BE2C (cell line): ENCODE measurements around the gene MTFR2. TPM values are rescaled to one million over a fixed set of nuclear protein-coding genes. Genes with fewer than 3 reads are reported as not detected.

Source experiments
- DNase-seq: peaks from one replicate; pipeline ENCODE4 v3.0.0-alpha.2; 2020
- H3K27me3 ChIP-seq: fragments of 250-450 bp; sonication (Bioruptor Pico); 2 replicates; pipeline ENCODE4 v1.5.1; 2020; ENCODE audit warnings: mild to moderate bottlenecking
- H3K36me3 ChIP-seq: fragments of 250-450 bp; sonication (Bioruptor Pico); 2 replicates; pipeline ENCODE4 v1.5.1; 2020; ENCODE audit warnings: mild to moderate bottlenecking
- H3K4me1 ChIP-seq: fragments of 250-450 bp; sonication (Bioruptor Pico); 2 replicates; pipeline ENCODE4 v1.5.1; 2020
- H3K4me3 ChIP-seq: 2 replicates; pipeline ENCODE4 v1.5.1; 2011; ENCODE audit warnings: low read depth, low read length
- H3K9me3 ChIP-seq: fragments of 250-450 bp; sonication (Bioruptor Pico); 2 replicates; pipeline ENCODE4 v1.5.1; 2020
- CTCF ChIP-seq: IDR thresholded peaks from 2 replicates; pipeline ENCODE4 v1.5.1; 2012; ENCODE audit warnings: mild to moderate bottlenecking, low read depth, low read length
- polyA plus RNA-seq: library from polyadenylated mRNA; unstranded; fragments of >200 nt; gene quantifications from one replicate; pipeline ENCODE4 v1.2.1, GENCODE V29; 2012; ENCODE audit warnings: low read depth, missing spikeins; ENCODE audit not compliant: insufficient read length, insufficient read depth

MTFR2 gene
- 2.3 TPM for polyA plus RNA-seq

- no peaks in the 10 kb centered on the region for H3K27me3 ChIP-seq
- H3K9me3 ChIP-seq: no peaks in the 10 kb centered on the region
- TF ChIP-seq CTCF: no peak
- DNase-seq: peak; percentile 96
- H3K36me3 ChIP-seq: no peaks in the 10 kb centered on the region
- H3K4me3 ChIP-seq: peak within 1 kb of the TSS; percentile 77
- H3K4me1 ChIP-seq: no peaks in the 10 kb centered on the region; the same call in 1 of the 2 replicates
Measured at GRCh38 chr6:136249811-136250685, at the start of gene MTFR2. Gene MTFR2 (minus strand): TSS chr6:136250311. CDS start chr6:136249099, 1,212 bp downstream.

- DNase-seq: no peak
- no peak for TF ChIP-seq CTCF
Measured at GRCh38 chr6:136294621-136295020, 44.5 kb upstream of the MTFR2 start.

GRCh38 chr6:136290410-136291010 is 40.4 kb upstream of the MTFR2 start:
- TF ChIP-seq CTCF: no peak
- Histone ChIP-seq H3K27me3 (no peaks in the 10 kb centered on the region), H3K9me3 (no peaks in the 10 kb centered on the region), H3K4me3 (peak overlapping the region; percentile 100), H3K36me3 (peaks cover 20% of the 10 kb centered on the region), H3K4me1 (no peaks in the 10 kb centered on the region; the same call in 1 of the 2 replicates)
- peak; percentile 75 for DNase-seq

More at GRCh38 chr6:136294621-136295020, 44.5 kb upstream of the MTFR2 start:
- H3K9me3 ChIP-seq: no peaks in the 10 kb centered on the region
- no peaks in the 10 kb centered on the region for H3K4me1 ChIP-seq
- no peaks in the 10 kb centered on the region for H3K27me3 ChIP-seq
- no peaks in the 10 kb centered on the region for H3K36me3 ChIP-seq
- H3K4me3 ChIP-seq: no peak overlapping the region

DNA sequence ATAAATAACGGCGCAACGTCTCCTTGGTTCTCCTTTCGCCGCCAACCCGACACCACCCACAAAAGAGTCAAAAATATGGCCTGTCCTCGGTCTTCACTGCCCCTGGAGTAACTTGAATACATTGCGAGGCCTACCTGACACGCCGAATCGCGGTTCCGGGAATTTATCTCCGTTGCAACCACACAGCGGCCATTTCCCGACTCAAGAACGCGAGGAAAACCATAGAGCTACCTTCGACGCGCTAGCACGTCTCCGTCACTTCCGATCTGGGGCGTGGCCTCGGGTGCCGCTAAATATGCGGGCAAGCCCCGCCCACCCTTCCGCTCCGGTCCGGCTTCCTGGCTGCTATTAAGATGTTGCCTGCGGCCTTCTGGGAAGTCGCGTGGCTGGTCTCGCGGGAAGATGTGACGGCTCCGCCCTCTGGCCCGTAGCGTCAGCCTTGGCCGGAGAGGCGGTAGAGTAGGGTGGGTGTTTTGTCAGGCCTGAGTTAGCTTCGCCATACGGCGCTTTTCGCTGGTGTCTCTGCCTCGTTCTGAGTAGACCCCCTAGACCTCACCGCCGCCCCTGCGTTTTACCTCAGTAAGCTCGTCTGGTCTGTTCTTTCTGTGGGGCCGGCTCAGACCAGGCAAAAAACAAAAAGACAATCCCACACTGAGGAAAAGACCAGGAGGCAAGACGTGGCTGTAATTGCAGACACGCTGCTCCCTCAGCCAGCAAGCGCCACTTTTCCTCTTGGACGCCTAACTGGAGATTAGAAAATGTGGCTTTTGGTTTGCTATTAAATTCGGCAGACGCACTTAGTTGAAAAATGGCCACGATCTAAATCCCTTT is 39.7 kb upstream of the MTFR2 start, which contains the start of gene BCLAF1:
TSS of gene BCLAF1 (minus strand) at position 268 of the 831 bp plus-strand sequence. CDS start 9,980 bp downstream, outside the sequence.
- no peak for TF ChIP-seq CTCF

DNA sequence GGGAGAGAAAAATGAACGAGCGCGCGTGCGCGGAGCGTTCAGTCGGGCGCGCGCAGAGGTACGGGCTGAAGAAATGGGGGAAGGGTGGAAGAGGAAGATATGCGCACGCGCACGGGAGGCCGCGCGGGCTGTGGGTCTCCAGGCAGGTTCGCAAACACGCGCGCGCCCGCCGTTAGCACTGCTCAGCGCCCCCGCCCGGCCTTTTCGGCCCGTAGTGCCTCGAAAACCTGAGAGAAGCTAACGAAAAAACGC is 39.1 kb upstream of the MTFR2 start:
- Histone ChIP-seq H3K4me1 (peaks cover 4% of the 10 kb centered on the region), H3K4me3 (peak overlapping the region; percentile 100)
- peak; percentile 94 for DNase-seq

More for the DNA sequence above, 39.7 kb upstream of the MTFR2 start, which contains the start of gene BCLAF1:
- peak within 1 kb of the TSS; percentile 100 for H3K4me3 ChIP-seq
- peaks cover 25% of the 10 kb centered on the region for H3K36me3 ChIP-seq
- H3K27me3 ChIP-seq: no peaks in the 10 kb centered on the region
- H3K4me1 ChIP-seq: peaks cover under 1% of the 10 kb centered on the region
- peak; percentile 99 for DNase-seq
- no peaks in the 10 kb centered on the region for H3K9me3 ChIP-seq

More for the DNA sequence above, 39.1 kb upstream of the MTFR2 start:
- peaks cover 28% of the 10 kb centered on the region for H3K36me3 ChIP-seq
- H3K27me3 ChIP-seq: no peaks in the 10 kb centered on the region
- no peaks in the 10 kb centered on the region for H3K9me3 ChIP-seq
- no peak for TF ChIP-seq CTCF
